Amniotic epithelial cell (primary cell): ENCODE measurements around the gene NADK2.

ENCODE experiments used
- DNase-seq: peaks from one replicate; pipeline ENCODE4 v3.0.0-alpha.2; 2010; ENCODE audit warnings: low read depth

The NADK2 gene

DNA sequence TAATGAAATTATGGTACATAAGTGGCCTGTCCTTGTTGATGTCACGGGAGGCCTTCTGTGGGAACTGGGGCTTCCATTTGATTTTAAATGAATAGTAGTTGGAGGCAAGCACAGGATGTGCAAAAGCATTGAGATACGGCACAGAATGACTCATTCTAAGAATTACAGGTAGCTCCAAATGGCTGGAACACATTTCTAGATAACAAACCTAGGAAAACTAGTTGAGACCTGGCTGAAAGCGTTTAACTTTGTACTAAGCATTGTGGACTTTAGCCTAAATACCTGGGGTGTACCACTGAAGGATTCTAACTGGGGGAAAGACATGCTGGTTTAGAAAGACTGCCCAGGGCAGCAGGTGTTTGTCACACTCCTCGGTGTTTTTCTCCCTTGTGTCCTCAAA lies 80.4 kb downstream of the NADK2 start:
- no peak for DNase-seq

DNA sequence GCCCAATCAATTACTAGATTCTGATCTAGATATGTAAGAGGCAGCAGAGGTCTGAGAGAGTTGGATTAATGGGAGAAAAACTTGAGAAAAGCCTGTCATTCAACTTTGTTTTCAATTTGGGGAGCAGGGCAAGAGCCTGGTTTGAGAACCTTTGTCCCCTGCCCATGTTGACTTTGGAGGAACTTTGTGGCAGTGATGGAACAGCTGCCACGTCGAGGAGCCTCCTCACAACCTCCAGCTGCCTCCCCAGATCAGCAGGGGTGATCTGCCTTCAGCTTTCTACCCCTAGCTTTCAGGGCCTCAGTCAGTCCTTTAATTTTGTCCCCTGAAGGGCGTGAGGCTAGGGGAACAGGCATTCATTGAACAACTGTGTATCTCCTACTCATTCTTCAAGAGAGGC lies 81.1 kb downstream of the NADK2 start:
- no peak for DNase-seq

DNA sequence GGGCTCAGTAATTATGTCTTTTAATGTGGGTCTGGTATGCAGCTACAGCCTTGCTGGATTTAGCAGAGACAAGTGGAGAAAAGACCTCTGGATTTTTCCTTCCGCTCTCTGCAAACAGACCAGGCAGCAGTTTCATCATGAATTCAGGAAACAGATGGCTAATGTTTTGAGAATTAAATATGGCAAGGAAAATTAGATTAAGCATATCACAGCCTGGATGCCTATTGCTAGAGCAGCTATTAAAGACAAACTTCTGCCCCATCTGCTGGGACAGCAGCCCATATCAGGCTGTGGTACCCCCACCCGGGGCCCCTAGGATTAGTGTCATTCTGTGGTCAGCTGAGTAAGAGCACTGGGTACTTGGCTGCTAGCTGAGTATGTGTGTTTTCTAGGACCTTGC lies 83.6 kb downstream of the NADK2 start:
- peak; percentile 72 for DNase-seq

- peak; percentile 75 for DNase-seq
Measured at GRCh38 chr5:36156619-36157018, 85.1 kb downstream of the NADK2 start.

- peak; percentile 66 for DNase-seq
Measured at GRCh38 chr5:36156121-36156601, 85.6 kb downstream of the NADK2 start.

DNA sequence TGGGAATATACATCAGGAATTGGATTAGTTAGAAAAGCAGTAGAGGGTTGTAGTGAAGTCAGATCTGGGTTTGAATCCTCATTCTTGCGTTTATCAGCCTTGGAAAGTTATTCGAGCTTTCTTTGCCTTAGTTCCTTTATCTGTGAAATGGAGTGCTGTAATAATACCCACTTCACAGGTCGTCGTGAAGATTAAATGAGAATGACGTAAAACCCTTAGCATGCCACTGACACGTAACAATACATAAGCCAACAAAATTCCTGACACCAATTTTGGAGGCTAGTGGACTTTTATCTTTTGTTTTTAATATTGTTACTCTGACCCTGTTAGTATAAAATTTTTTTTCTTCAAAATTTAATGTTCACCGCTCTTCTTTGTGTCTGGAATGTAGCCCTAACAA lies 86.4 kb downstream of the NADK2 start:
- DNase-seq, result no peak

GRCh38 chr5:36153726-36154125 lies 88.0 kb downstream of the NADK2 start:
- no peak for DNase-seq

GRCh38 chr5:36153298-36153677 lies 88.4 kb downstream of the NADK2 start:
- no peak for DNase-seq

DNA sequence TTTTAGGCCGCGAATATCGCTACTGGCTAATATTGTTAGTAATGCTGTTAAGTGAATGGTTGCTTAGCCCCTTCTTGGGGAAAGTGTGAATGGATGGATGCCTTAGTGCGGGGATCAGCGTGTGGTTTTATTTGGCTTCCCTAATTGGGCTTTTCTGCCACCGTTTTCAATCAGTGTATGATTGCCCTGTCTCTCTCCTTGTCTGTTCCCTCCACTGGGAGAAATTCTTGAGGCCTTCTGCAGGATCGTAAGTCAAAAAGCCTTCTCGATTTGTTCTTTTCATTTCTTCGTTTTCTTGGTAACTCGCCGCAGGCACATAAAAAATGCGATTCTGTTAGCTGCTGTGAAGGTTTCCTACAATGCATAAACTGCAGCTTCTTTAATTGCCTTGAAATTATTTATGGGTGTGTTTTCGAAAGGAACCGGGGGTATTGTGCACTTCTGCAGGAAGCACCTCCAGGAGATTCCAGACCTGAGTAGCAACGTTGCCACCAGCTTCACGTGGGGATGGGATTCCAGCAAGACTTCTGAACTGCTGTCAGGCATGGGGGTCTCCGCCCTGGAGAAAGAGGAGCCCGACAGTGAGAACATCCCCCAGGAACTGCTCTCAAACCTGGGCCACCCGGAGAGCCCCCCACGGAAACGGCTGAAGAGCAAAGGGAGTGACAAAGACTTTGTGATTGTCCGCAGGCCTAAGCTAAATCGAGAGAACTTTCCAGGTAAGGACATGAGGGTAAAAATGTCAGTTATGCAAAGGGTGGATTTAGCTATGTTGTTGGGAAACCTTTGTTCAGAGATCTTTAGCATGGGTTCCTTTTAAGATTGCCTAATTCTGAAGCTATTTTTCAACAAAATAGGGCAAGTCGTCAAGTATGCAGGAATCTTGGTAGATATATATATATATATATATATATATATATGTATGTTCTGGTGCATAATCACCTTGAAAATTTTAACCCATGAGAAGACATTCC lies 89.1 kb downstream of the NADK2 start:
- peak; percentile 38 for DNase-seq

DNA sequence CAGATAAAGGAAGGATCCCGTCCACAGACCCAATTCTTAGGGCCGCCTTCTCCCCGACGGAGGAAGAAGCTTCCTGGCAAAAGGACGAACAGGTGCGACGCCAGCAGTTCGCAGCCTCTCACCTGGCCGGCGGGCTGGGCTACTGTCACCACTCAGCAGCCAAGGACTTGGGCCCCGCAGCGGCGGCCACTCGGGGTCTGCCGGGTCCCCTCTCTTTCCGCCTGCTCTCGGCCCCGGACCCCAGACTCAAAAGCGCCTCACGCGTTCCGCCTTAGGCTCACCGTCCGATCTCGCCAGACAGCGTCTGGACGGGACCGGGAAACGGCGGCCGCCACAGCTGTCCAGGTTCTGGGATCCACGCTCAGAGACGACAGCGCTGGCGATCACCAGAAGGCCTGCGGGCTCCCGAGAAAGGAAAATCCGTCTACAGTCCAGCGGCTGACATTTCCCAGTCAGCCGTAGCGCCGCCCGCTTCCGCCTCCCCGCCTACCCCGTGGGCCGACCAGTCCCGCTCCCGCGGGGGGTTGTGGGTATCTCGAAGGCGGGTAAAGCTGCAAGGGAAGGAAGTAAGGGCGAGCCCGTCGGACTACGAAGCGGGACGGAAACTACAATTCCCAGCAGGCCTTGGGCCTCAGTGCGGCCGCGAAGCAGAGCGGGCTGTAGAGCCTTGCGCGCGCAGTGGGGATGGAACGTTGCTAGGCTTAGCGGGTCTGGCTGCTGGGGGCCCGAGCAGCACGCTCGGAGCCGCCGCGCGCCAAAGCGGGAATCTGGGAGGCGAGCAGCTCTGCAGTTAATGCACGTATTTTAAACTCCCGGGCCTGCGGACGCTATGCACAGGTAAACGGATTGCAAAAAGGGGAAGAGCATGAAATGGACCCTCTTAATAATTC lies 90.0 kb downstream of the NADK2 start, which contains the start of the genes LMBRD2 and SKP2:
Gene LMBRD2, minus strand, starts transcription at position 454 of the 890 bp plus-strand sequence. CDS start 8,538 bp downstream, outside the sequence.
Gene SKP2, plus strand, starts transcription at position 678 of the 890 bp plus-strand sequence. Its CDS starts 152 bp downstream, at position 830.
- peak; percentile 98 for DNase-seq

- peak; percentile 31 for DNase-seq
Measured at GRCh38 chr5:36150676-36151433, 90.9 kb downstream of the NADK2 start.

DNA sequence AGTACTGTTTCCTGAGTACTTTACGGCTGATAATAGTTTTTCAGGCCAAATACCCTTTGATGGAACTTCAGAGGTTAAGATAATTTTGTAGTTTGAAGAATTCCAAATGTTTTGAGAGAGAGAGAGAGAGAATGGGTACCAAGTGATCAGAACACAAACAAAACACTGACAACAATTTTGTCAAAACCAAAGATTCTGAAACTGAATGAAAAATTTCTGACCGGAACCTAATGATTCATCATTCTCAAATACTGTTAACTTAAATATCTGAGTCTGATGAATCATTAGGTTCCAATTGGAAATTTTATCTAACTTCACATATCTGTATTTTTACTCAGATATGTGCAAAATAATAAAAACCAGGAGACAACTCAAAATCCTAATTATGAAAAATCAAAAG lies 94.0 kb downstream of the NADK2 start:
- DNase-seq, result no peak

GRCh38 chr5:36146390-36146789 lies 95.3 kb downstream of the NADK2 start:
- no peak for DNase-seq

GRCh38 chr5:36145311-36145710 lies 96.4 kb downstream of the NADK2 start:
- DNase-seq, result no peak
